Panc1 (cell line): ENCODE data around the gene RXRG. TPM values are rescaled to one million over a fixed set of nuclear protein-coding genes. Genes with fewer than 3 reads are reported as not detected.

ENCODE experiments used
- ATAC-seq: fragments of 200-7000 bp; cut with Tn5 transposase; 2 replicates; pipeline ENCODE4 v1.9.1; 2020; ENCODE audit warnings: mild to moderate bottlenecking, moderate library complexity
- BruUV-seq: library from RNA; stranded (reverse); fragments of 400-500 nt; replicated peaks from 2 replicates; lab custom pipeline; 2021; lab: Mats Ljungman, UMichigan
- CTCF ChIA-PET: fragments of 300-600 bp; sonication (Branson Sonifier 250); formaldehyde crosslinking; loops from one replicate; lab custom pipeline; 2022; ENCODE audit warnings: antibody characterized with exemption; lab: Charles Lee
- POLR2A ChIA-PET: fragments of 300-600 bp; sonication (Branson Sonifier 250); formaldehyde crosslinking; loops from one replicate; lab custom pipeline; 2022; ENCODE audit warnings: antibody characterized with exemption; lab: Charles Lee
- DNase-seq: peaks from one replicate; pipeline ENCODE4 v3.0.0-alpha.2; 2010; ENCODE audit warnings: low read depth, low spot score
- H3K27ac ChIP-seq: 2 replicates; pipeline ENCODE4 v1.5.1; 2011; ENCODE audit warnings: mild to moderate bottlenecking, low read length, inconsistent platforms
- H3K27me3 ChIP-seq: fragments of 200-500 bp; sonication (Bioruptor generic); 2 replicates; pipeline ENCODE4 v1.6.0; 2014; ENCODE audit warnings: low read length, inconsistent platforms; ENCODE audit not compliant: control insufficient read depth, insufficient read depth
- H3K36me3 ChIP-seq: fragments of 200-500 bp; sonication (Bioruptor generic); 2 replicates; pipeline ENCODE4 v1.5.1; 2014; ENCODE audit warnings: inconsistent platforms, mild to moderate bottlenecking, low read length, moderate library complexity; ENCODE audit not compliant: control insufficient read depth, insufficient read depth
- H3K4me1 ChIP-seq: 2 replicates; pipeline ENCODE4 v1.5.1; 2011; ENCODE audit warnings: inconsistent platforms, mild to moderate bottlenecking, low read length, moderate library complexity; ENCODE audit not compliant: control insufficient read depth, insufficient read depth
- H3K4me3 ChIP-seq, 2 experiments: 2 replicates each; pipeline ENCODE4 v1.5.1; 2011 to 2012; ENCODE audit warnings: low read depth in 2 of 2, low read length in 2 of 2, mild to moderate bottlenecking in 2 of 2, inconsistent platforms in 1 of 2, moderate library complexity in 1 of 2
- H3K9me3 ChIP-seq: fragments of 200-500 bp; sonication (Bioruptor generic); 2 replicates; pipeline ENCODE4 v1.5.1; 2014; ENCODE audit warnings: low read depth, mild to moderate bottlenecking, inconsistent platforms, low read length, moderate library complexity; ENCODE audit not compliant: control insufficient read depth, insufficient read depth
- POLR2AphosphoS5 ChIP-seq: IDR thresholded peaks from 2 replicates; pipeline ENCODE4 v1.6.1; 2012; ENCODE audit warnings: mild to moderate bottlenecking, low read depth, low read length, moderate library complexity
- SIN3A ChIP-seq: IDR thresholded peaks from 2 replicates; pipeline ENCODE4 v1.6.1; 2012; ENCODE audit warnings: low read depth, mild to moderate bottlenecking, low read length, moderate library complexity, borderline replicate concordance; ENCODE audit not compliant: insufficient read depth
- TCF7L2 ChIP-seq: IDR thresholded peaks from 2 replicates; pipeline ENCODE4 v1.6.1; 2011; ENCODE audit warnings: mild to moderate bottlenecking, low read depth, low read length, inconsistent platforms
- in situ Hi-C: cut with HindIII; loops from 2 replicates; pipeline ENCODE4 v1.10.0; 2016; ENCODE audit warnings: low sequenced_read_pairs, low pct_unique_long_range_greater_than_20kb
- intact Hi-C: fragments of 100-400 bp; cut with micrococcal nuclease; formaldehyde crosslinking; loops from one replicate; pipeline ENCODE4 v1.10.0; 2022; ENCODE audit not compliant: unreplicated experiment
- total RNA-seq: library from RNA; stranded (reverse); gene quantifications from one replicate; pipeline ENCODE4 v1.2.1, GENCODE V29; 2021; ENCODE audit not compliant: unreplicated experiment
- TF ChIP-seq, protein P1 (sequence below), 2 experiments: IDR thresholded peaks; 2 replicates each; pipeline ENCODE4 v1.6.1; 2011 to 2012; ENCODE audit warnings: low read depth in 2 of 2, control low read depth in 1 of 2, low read length in 1 of 2, mild to moderate bottlenecking in 1 of 2, moderate library complexity in 1 of 2; ENCODE audit not compliant: insufficient read depth in 1 of 2
- TF ChIP-seq, protein P2 (sequence below): fragments of 450-650 bp; IDR thresholded peaks from 2 replicates; pipeline ENCODE4 v1.5.1; 2017; ENCODE audit warnings: mild to moderate bottlenecking

Gene RXRG
- total RNA-seq, 1 experiment from 2014 or later: not detected

DNA sequence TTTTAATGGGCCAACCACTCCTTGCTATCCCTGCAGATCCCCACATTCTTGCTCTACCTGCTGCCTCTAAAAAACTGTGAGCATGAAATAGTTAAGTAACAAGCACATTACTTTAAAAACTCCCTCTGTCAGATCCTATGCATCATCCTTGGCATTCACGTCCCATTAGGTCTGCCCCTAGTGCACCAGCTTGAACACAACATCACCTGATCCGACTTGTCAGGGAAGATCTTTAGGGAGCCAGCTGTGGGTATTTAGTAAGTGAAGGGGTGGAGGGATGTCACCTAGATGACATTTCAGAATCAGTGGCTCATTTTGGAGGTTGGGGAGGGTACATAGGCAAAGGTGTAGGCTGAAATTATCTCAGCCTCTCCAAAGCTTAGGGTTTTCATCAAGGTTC is 33.5 kb downstream of the RXRG start:
- H3K4me3 ChIP-seq: no peak overlapping the region
- CTCF ChIA-PET: no interaction called here
- H3K27me3 ChIP-seq: peaks cover 3% of the 10 kb centered on the region; the same call in 1 of the 2 replicates
- no TSS peak for BruUV-seq
- in situ Hi-C loops (no loop called here), intact Hi-C loops (no loop called here)
- TF ChIP-seq, protein P1, sequence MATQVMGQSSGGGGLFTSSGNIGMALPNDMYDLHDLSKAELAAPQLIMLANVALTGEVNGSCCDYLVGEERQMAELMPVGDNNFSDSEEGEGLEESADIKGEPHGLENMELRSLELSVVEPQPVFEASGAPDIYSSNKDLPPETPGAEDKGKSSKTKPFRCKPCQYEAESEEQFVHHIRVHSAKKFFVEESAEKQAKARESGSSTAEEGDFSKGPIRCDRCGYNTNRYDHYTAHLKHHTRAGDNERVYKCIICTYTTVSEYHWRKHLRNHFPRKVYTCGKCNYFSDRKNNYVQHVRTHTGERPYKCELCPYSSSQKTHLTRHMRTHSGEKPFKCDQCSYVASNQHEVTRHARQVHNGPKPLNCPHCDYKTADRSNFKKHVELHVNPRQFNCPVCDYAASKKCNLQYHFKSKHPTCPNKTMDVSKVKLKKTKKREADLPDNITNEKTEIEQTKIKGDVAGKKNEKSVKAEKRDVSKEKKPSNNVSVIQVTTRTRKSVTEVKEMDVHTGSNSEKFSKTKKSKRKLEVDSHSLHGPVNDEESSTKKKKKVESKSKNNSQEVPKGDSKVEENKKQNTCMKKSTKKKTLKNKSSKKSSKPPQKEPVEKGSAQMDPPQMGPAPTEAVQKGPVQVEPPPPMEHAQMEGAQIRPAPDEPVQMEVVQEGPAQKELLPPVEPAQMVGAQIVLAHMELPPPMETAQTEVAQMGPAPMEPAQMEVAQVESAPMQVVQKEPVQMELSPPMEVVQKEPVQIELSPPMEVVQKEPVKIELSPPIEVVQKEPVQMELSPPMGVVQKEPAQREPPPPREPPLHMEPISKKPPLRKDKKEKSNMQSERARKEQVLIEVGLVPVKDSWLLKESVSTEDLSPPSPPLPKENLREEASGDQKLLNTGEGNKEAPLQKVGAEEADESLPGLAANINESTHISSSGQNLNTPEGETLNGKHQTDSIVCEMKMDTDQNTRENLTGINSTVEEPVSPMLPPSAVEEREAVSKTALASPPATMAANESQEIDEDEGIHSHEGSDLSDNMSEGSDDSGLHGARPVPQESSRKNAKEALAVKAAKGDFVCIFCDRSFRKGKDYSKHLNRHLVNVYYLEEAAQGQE (IDR thresholded peaks at IDR 0.05; ENCODE audit: insufficient read depth in 1 of 2, low read depth in 2 of 2, low read length in 1 of 2): no peak
- no peak for TF ChIP-seq TCF7L2
- TF ChIP-seq, protein P2, sequence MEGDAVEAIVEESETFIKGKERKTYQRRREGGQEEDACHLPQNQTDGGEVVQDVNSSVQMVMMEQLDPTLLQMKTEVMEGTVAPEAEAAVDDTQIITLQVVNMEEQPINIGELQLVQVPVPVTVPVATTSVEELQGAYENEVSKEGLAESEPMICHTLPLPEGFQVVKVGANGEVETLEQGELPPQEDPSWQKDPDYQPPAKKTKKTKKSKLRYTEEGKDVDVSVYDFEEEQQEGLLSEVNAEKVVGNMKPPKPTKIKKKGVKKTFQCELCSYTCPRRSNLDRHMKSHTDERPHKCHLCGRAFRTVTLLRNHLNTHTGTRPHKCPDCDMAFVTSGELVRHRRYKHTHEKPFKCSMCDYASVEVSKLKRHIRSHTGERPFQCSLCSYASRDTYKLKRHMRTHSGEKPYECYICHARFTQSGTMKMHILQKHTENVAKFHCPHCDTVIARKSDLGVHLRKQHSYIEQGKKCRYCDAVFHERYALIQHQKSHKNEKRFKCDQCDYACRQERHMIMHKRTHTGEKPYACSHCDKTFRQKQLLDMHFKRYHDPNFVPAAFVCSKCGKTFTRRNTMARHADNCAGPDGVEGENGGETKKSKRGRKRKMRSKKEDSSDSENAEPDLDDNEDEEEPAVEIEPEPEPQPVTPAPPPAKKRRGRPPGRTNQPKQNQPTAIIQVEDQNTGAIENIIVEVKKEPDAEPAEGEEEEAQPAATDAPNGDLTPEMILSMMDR: no peak
- no peak for TF ChIP-seq POLR2AphosphoS5
- no peak for TF ChIP-seq SIN3A
- no peaks in the 10 kb centered on the region for H3K4me1 ChIP-seq
- no peak for ATAC-seq
- no peak overlapping the region for H3K27ac ChIP-seq
- H3K9me3 ChIP-seq: no peaks in the 10 kb centered on the region
- no peak for DNase-seq
- POLR2A ChIA-PET: no interaction called here
- H3K36me3 ChIP-seq: no peaks in the 10 kb centered on the region

DNA sequence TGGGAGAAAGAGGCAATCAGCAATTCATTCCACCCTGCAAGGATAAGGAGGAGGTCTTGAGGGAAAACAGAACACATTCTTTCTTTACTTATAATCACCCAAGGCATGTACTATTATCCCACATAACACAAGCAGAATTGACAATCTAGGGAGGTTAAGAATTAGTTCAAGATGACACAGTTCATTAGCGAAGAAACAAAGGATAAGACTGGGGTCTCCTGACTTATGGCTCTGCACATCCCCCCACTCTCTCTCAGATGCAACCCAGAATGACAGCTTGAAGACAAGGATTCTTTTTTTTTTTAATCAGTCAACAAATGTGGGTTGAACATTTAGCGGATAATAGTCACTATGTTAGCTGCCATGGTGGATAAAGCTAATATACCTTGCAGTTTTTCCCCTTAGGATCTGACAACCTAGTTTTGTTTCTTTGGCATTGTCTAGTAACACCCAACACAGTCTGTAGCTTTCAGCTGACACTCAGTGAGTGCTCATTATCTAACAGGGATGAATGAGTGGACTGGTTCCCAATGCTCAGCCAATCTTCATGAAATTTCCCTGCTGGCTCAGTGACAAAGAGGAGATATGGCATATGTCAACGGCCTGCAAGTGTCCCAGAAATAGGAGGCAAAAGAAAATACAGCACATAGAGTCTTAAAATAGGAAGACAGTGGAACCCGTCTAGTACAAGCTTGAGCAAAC is 35.1 kb downstream of the RXRG start:
- no peak for DNase-seq
- CTCF ChIA-PET: no interaction called here
- POLR2A ChIA-PET: no interaction called here
- no TSS peak for BruUV-seq
- in situ Hi-C loops: no loop called here
- peaks cover 3% of the 10 kb centered on the region; the same call in 1 of the 2 replicates for H3K27me3 ChIP-seq
- no peaks in the 10 kb centered on the region for H3K36me3 ChIP-seq
- H3K4me1 ChIP-seq: no peaks in the 10 kb centered on the region
- no peak overlapping the region for H3K27ac ChIP-seq
- no peak overlapping the region for H3K4me3 ChIP-seq
- ATAC-seq: no peak
- no peak for TF ChIP-seq SIN3A
- TF ChIP-seq TCF7L2: no peak
- TF ChIP-seq POLR2AphosphoS5: no peak
- TF ChIP-seq, protein P1 (IDR thresholded peaks at IDR 0.05; ENCODE audit: insufficient read depth in 1 of 2, low read depth in 2 of 2, low read length in 1 of 2): no peak
- TF ChIP-seq, protein P2: no peak
- intact Hi-C loops: no loop called here
- no peaks in the 10 kb centered on the region for H3K9me3 ChIP-seq
